HT1080 (cell line): Measurements from ENCODE around the gene SLC25A20. TPM values are rescaled to one million over a fixed set of nuclear protein-coding genes. Genes with fewer than 3 reads are reported as not detected.

ENCODE experiments used
- DNase-seq: peaks from one replicate; pipeline ENCODE4 v3.0.0-alpha.2; 2015; ENCODE audit warnings: low read depth
- total RNA-seq: library from RNA; depleted of rRNA; stranded (reverse); fragments of >200 nt; shearing (Covaris generic); gene quantifications from 2 replicates; pipeline ENCODE4 v1.2.3, GENCODE V29; 2014

SLC25A20 gene
- total RNA-seq, 1 experiment from 2014 or later, result 19.8 TPM

- DNase-seq, result no peak
Measured at GRCh38 chr3:48899273-48899672, 591 bp upstream of the SLC25A20 start.

- no peak for DNase-seq
Measured at GRCh38 chr3:48897460-48898376, 964 bp downstream of the SLC25A20 start.

- DNase-seq, result no peak
Measured at GRCh38 chr3:48896936-48897335, 1.7 kb downstream of the SLC25A20 start.

GRCh38 chr3:48894516-48894915, 4.2 kb downstream of the SLC25A20 start:
- no peak for DNase-seq

GRCh38 chr3:48891606-48892005, 7.1 kb downstream of the SLC25A20 start:
- no peak for DNase-seq

GRCh38 chr3:48885753-48886152, 12.9 kb downstream of the SLC25A20 start:
- no peak for DNase-seq

- DNase-seq, result no peak
Measured at GRCh38 chr3:48881652-48882114, 17.0 kb downstream of the SLC25A20 start.

GRCh38 chr3:48881006-48881405, 17.7 kb downstream of the SLC25A20 start:
- no peak for DNase-seq

GRCh38 chr3:48879994-48880377, 18.7 kb downstream of the SLC25A20 start:
- DNase-seq, result no peak

GRCh38 chr3:48879307-48879993, 19.2 kb downstream of the SLC25A20 start:
- no peak for DNase-seq

GRCh38 chr3:48877671-48878070, 21.0 kb downstream of the SLC25A20 start:
- DNase-seq, result no peak

GRCh38 chr3:48863122-48863521, 35.6 kb downstream of the SLC25A20 start:
- DNase-seq, result peak; percentile 65

- no peak for DNase-seq
Measured at GRCh38 chr3:48859206-48859605, 39.5 kb downstream of the SLC25A20 start.

- DNase-seq, result no peak
Measured at GRCh38 chr3:48858709-48859108, 40.0 kb downstream of the SLC25A20 start.

- no peak for DNase-seq
Measured at GRCh38 chr3:48857641-48858040, 41.0 kb downstream of the SLC25A20 start.

GRCh38 chr3:48856469-48856868, 42.2 kb downstream of the SLC25A20 start:
- no peak for DNase-seq

GRCh38 chr3:48855681-48856447, 42.8 kb downstream of the SLC25A20 start:
- DNase-seq, result peak; percentile 31

- no peak for DNase-seq
Measured at GRCh38 chr3:48852151-48852550, 46.5 kb downstream of the SLC25A20 start.

- no peak for DNase-seq
Measured at GRCh38 chr3:48851407-48851806, 47.3 kb downstream of the SLC25A20 start.

GRCh38 chr3:48848816-48849515, 49.7 kb downstream of the SLC25A20 start:
- DNase-seq, result no peak
